HG03097 (cell line): Measurements from ENCODE around the gene CENPF.
"Not testable (repeated sequence)": the region's sequence is repeated elsewhere in the genome, so short reads cannot be mapped to it uniquely, and the experiment has no call there.

Experiments
- ATAC-seq: cut with Tn5 transposase; IDR thresholded peaks from one replicate; pipeline ENCODE4 v1.9.1; 2021; ENCODE audit not compliant: unreplicated experiment, low FRiP score

Gene CENPF

GRCh38 chr1:214649607-214650006, 46.6 kb downstream of the CENPF start:
- no peak for ATAC-seq

DNA sequence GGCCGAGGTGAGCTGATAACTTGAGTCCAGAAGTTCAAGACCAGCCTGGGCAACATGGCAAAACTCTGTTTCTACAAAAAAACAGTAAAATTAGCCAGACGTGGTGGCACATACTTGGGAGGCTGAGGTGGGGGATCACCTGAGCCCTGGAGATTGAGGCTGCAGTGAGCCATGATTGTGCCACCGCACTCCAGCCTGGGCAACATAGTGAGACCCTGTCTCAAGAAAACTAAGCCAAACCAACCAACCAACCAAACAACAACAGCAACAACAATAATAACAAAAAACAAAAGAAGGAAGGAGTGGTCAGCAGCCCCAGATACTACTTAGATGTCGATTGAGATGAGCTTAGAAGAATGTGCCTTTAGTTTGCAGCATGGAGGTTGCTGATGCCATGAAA, 47.7 kb downstream of the CENPF start:
- ATAC-seq, result no peak

DNA sequence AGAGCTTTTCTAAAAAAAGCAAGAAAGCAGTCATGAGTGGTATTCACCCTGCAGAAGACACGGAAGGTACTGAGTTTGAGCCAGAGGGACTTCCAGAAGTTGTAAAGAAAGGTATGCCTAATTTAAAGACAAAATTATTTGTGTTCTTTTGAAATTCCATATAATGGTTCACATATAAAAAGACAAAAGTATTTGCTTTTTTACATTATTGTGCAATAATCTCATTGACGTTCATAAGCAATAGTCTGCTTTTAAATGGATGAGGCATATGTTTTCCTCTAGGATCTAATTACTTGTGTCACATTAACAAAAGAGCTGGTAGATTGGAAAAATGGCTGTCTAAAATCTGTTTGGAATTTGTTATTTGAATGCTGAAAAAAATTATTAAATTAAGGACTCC, 54.3 kb downstream of the CENPF start:
- ATAC-seq, result no peak

DNA sequence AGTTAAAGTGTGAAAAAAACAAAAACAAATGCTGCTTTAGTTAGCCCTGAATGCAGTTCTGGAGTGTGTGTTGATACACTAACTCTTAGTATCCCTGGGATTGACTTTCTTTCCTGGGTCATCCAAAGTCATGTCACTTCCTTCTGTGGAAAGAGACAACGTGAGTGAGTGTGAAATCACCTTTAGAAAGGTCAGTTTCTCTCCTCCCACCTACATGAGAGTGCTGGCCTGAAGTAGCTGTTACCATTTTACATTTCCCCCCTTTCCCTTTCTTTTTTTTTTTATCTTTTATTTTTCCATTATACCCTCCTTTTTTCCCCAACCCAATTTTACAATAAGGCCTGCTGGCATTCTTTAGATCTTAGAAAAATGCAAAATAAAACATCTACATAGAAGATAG, 55.2 kb downstream of the CENPF start:
- ATAC-seq, result no peak

GRCh38 chr1:214658785-214659184, 55.8 kb downstream of the CENPF start:
- ATAC-seq, result no peak

DNA sequence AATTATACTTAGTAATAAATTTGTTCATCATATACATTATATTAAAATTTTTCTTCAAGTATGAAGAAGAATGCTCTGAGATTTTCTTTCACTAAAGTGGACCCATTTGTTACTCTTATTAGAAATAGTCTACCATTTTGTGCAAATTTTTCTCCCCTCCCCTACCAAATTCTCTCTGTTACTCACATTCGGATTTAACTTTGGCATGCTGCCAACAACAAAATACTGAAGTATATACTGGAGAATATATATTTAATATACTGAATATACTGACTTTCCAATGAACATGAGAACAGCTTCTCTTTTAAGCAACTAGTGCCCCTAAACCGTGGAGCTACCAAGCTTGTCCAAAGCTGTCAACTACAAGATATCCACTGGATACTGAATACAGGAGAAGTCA, 57.2 kb downstream of the CENPF start:
- ATAC-seq, result no peak

DNA sequence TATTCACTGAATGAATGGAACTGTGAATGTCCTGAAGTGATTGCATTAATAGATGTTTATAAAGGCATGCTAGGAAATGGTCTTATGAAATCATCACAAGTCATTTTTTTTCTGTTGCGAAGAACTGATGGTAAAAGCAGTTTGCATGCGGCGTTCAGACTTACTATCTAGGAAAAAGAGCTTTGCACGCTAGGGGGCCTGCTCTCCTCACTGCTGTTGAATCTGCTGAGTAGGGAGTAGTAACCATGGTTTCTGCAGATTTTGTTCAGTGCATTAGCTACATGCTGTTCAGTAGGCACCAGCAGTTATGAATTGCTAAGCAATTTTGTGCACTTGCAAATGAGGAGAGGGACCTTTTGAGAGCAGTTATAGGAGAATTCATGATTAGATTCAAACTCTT, 57.9 kb downstream of the CENPF start:
- no peak for ATAC-seq

DNA sequence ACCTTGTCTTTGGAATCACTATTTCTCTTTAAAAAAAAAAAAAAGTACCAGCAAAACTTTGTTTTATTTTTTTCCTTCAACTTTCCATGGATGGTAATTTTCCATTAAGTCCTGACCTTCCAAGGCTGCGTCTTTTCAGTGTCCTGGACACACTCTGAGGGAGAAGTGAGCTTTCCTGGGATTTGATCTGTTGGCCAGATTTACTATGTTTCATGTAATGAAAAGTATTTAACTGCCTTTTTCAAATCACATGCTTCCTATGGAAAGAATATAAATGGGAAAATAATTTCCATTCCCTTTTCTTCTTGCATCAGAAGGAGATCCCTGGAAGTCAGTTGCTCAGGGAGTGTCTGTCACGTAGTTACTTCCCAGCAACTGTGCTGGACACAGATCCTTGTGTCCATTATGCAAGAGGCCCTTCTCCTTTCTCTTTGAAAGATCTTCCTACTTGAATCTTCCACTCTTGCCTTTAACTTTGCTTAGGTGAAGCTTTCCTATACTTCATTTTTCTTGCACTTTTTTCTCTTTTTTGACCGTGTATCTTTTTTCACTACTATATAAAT, 59.3 kb downstream of the CENPF start:
- ATAC-seq, result no peak

DNA sequence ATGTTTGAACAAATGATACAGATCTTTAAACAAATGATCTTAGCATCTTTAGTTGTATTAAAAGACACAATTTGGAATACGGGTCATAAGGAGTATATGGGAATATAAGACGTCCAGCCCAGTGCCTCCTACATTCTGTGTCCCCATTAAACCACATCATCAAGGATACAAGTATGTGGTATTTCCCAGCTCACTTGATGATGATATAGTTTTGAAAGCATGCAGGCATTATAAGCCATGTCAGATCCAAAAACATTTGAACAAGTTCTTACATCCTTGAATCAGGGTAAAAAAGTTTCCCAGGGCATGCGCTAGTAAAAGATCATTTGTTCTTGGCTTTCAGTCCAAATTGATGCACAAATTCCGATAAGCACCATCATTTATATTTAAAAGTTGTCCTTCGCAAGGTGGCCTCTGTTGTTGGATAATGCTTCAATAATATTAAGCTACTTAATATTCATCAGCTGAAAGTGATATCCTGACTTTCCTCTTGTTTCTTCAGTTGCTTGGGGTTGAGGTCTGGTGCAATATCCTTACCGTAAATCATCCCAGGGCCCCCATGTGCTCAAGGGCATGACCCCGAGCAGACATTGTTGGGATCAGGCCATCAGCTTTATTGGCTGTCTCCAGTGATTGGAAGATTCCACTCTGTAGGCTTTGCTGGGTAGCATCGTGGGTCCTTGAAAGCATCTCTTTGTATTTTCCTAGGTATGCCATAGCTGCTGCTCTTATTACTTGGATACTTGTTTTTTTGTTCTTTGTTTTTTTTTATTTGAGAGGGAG, 61.8 kb downstream of the CENPF start:
- ATAC-seq, result no peak

GRCh38 chr1:214665606-214666110, 62.7 kb downstream of the CENPF start:
- no peak for ATAC-seq

GRCh38 chr1:214666674-214667073, 63.7 kb downstream of the CENPF start:
- no peak for ATAC-seq

- ATAC-seq, result no peak
These were observed 67.1 kb downstream of the CENPF start for GRCh38 chr1:214670098-214670497.

- ATAC-seq, result not testable (repeated sequence)
These were observed 70.0 kb downstream of the CENPF start for GRCh38 chr1:214673029-214673428.

DNA sequence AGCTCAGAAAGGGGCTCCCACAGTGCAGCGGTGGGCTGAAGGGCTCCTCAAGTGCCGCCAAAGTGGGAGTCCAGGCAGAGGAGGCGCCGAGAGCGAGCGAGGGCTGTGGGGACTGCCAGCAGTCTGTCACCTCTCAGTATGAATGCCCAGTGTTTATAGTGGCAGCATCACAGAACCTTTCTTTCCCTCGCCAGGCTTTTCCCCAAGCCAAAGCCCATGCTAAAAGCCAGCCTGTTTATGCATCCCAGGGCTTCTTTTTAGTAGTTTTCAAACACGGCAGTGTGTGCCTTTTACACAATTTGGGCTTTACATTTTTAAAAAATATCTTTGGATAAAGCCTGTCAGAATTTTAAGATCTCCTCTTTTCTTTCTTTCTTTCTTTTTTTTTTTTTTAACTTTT, 70.6 kb downstream of the CENPF start:
- ATAC-seq, result no peak

DNA sequence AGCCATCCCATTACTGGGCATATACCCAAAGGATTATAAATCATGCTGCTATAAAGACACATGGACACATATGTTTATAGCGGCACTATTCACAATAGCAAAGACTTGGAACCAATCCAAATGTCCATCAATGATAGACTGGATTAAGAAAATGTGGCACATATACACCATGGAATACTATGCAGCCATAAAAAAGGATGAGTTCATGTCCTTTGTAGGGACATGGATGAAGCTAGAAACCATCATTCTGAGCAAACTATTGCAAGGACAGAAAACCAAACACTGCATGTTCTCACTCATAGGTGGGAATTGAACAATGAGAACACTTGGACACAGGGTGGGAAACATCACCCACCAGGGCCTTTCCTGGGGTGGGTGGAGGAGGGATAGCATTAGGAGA, 72.5 kb downstream of the CENPF start:
- ATAC-seq, result not testable (repeated sequence)

GRCh38 chr1:214676747-214677146, 73.8 kb downstream of the CENPF start:
- ATAC-seq, result no peak

DNA sequence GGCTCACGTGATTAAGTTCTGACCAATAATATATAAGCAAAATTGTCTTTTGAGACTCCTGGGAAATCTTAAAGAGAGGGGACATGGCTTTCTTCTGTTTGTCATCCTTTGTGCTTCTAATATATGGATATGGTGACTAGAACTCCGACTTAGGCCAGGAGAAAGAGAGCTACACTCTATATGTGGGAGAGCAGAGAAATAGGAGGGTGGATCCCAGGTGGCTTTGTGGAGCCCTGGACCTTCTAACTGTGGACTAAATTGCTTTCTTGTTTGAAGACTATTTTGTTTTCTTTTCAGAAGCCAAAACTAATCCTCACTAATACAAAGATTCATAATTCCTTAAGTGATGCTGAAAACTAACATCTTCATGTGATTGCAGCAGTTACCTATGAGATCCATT, 75.0 kb downstream of the CENPF start:
- no peak for ATAC-seq

- ATAC-seq, result no peak
These were observed 75.4 kb downstream of the CENPF start for GRCh38 chr1:214678386-214678785.

DNA sequence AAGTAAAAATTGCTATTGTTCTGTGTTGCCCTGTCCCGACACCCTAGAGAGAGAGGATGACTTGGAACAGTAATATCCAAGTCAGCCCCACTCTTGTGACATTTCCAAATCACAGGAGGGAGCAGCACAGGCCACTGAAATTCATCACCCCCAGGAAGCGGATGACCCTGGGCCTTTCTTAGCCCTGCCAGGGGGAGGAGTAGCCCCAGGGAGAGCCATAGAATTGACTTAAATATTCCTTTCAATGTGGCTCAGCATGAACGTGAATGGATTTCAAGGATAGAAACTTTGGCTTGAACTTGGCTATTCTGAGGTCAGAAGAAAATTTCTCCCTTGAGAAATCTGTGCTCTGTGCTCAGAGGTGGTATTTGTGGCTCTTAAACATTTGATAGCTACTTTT, 80.6 kb downstream of the CENPF start:
- no peak for ATAC-seq

DNA sequence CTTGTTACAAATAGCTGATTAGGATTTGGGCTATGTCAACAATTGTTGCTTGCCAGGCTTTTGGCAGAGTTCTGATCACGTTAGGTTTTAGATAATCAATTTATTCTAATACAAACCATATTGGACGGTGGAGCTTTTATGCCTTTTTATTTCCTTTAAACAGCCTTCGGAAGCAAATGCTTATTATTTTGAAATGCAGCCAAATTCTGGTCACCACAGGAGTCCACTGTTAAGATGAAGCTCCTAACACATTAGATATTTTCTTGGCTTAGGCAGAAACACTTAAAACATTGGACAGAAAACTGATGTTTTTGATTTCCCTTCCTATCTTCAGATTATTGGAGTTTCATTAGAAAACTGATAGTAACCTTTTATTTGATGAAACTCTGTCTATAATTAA, 82.9 kb downstream of the CENPF start:
- ATAC-seq, result no peak

- ATAC-seq, result no peak
These were observed 83.5 kb downstream of the CENPF start for GRCh38 chr1:214686497-214686896.

- no peak for ATAC-seq
These were observed 85.9 kb downstream of the CENPF start for GRCh38 chr1:214688891-214689290.
